Smooth muscle cell (in vitro differentiated cells): ENCODE results near the gene ADCY5. TPM values are rescaled to one million over a fixed set of nuclear protein-coding genes. Genes with fewer than 3 reads are reported as not detected.
A peak's percentile ranks its signal among the peaks of the same experiment; 100 is the strongest.

ENCODE experiments used
- DNase-seq: peaks from one replicate; lab custom pipeline; 2025; ENCODE audit not compliant: unreplicated experiment; lab: John Stamatoyannopoulos, UW
- H2AFZ ChIP-seq: fragments of 200-600 bp; sonication (generic); 2 replicates; pipeline ENCODE4 v1.6.0; 2016; ENCODE audit warnings: antibody characterized with exemption, low read depth, mild to moderate bottlenecking
- H3F3A ChIP-seq: fragments of 200-600 bp; sonication (generic); 2 replicates; pipeline ENCODE4 v1.6.0; 2017; ENCODE audit warnings: antibody characterized with exemption, low read depth
- H3K27ac ChIP-seq: fragments of 200-600 bp; sonication (generic); 2 replicates; pipeline ENCODE4 v1.5.1; 2016; ENCODE audit warnings: low read depth, mild to moderate bottlenecking
- H3K27me3 ChIP-seq: fragments of 200-600 bp; sonication (generic); 2 replicates; pipeline ENCODE4 v1.6.1; 2016; ENCODE audit warnings: low read depth, mild to moderate bottlenecking
- H3K36me3 ChIP-seq: fragments of 200-600 bp; sonication (generic); 2 replicates; pipeline ENCODE4 v1.5.1; 2016; ENCODE audit warnings: low read depth
- H3K4me1 ChIP-seq: fragments of 200-600 bp; sonication (generic); 2 replicates; pipeline ENCODE4 v1.5.1; 2016; ENCODE audit warnings: low read depth
- H3K4me2 ChIP-seq: fragments of 200-600 bp; sonication (generic); 2 replicates; pipeline ENCODE4 v1.6.0; 2016; ENCODE audit warnings: mild to moderate bottlenecking
- H3K4me3 ChIP-seq: fragments of 200-600 bp; sonication (generic); 2 replicates; pipeline ENCODE4 v1.5.1; 2016; ENCODE audit warnings: mild to moderate bottlenecking
- H3K79me2 ChIP-seq: fragments of 200-600 bp; sonication (generic); 2 replicates; pipeline ENCODE4 v1.6.0; 2016; ENCODE audit warnings: low read depth, mild to moderate bottlenecking
- H3K9ac ChIP-seq: fragments of 200-600 bp; sonication (generic); 2 replicates; pipeline ENCODE4 v1.6.0; 2016; ENCODE audit warnings: low read depth
- H3K9me3 ChIP-seq: fragments of 200-600 bp; sonication (generic); replicated peaks from 2 replicates; pipeline ENCODE4 v1.5.1; 2016; ENCODE audit warnings: low read depth
- H4K20me1 ChIP-seq: fragments of 200-600 bp; sonication (generic); 2 replicates; pipeline ENCODE4 v1.6.0; 2016; ENCODE audit warnings: low read depth
- CTCF ChIP-seq: fragments of 200-600 bp; sonication (generic); IDR thresholded peaks from 2 replicates; pipeline ENCODE4 v1.5.1; 2017; ENCODE audit warnings: borderline replicate concordance, mild to moderate bottlenecking, antibody characterized with exemption; ENCODE audit not compliant: insufficient read depth, poor library complexity, severe bottlenecking
- WGBS: methylation state at CpG from one replicate; pipeline ENCODE4 v1.1.7; 2016; ENCODE audit warnings: low lambda C conversion rate; 5-methylcytosine and 5-hydroxymethylcytosine counted together
- polyA plus RNA-seq: library from polyadenylated mRNA; unstranded; fragments of >200 nt; fragmentation: Nextera tagmentation; extraction: Ambion mirVana; gene quantifications from 2 replicates; pipeline ENCODE4 v1.2.1, GENCODE V29; 2016
- total RNA-seq: library from RNA; depleted of rRNA; stranded (reverse); fragments of >200 nt; gene quantifications from 2 replicates; pipeline ENCODE4 v1.2.3, GENCODE V29; 2014

The ADCY5 gene
- total and polyA plus RNA-seq, 2 experiments from 2014 or later = 0.50 to 0.58 TPM

GRCh38 chr3:123414973-123415775 is 33.7 kb downstream of the ADCY5 start:
- Histone ChIP-seq H4K20me1 (no peaks in the 10 kb centered on the region), H3K4me2 (no peak overlapping the region), H3K27ac (no peak overlapping the region), H3F3A (no peaks in the 10 kb centered on the region), H3K79me2 (no peaks in the 10 kb centered on the region), H2AFZ (no peak overlapping the region), H3K4me3 (no peak overlapping the region), H3K27me3 (peaks cover 10% of the 10 kb centered on the region), H3K9me3 (no peaks in the 10 kb centered on the region), H3K9ac (no peak overlapping the region), H3K36me3 (no peaks in the 10 kb centered on the region), H3K4me1 (peaks cover 13% of the 10 kb centered on the region)
- TF ChIP-seq CTCF = no peak
- 83% methylated on average over 18 of the region's 18 CpGs for WGBS
- no peak for DNase-seq

GRCh38 chr3:123412811-123413604 is 35.9 kb downstream of the ADCY5 start:
- Histone ChIP-seq H3K27me3 (peaks cover 8% of the 10 kb centered on the region), H2AFZ (peak overlapping the region; percentile 27)
- 61% methylated on average over 21 of the region's 21 CpGs for WGBS

GRCh38 chr3:123412076-123412475 is 36.8 kb downstream of the ADCY5 start:
- no peak for DNase-seq
- WGBS = 86% methylated on average over 9 of the region's 9 CpGs

More at GRCh38 chr3:123412811-123413604, 35.9 kb downstream of the ADCY5 start:
- H3K4me1 ChIP-seq = peaks cover 13% of the 10 kb centered on the region
- no peaks in the 10 kb centered on the region for H3F3A ChIP-seq
- no peaks in the 10 kb centered on the region for H3K79me2 ChIP-seq
- no peak overlapping the region for H3K9ac ChIP-seq
- TF ChIP-seq CTCF = no peak
- H3K4me2 ChIP-seq = no peak overlapping the region
- H3K27ac ChIP-seq = no peak overlapping the region
- no peaks in the 10 kb centered on the region for H3K36me3 ChIP-seq
- H3K4me3 ChIP-seq = no peak overlapping the region
- DNase-seq = no peak
- no peaks in the 10 kb centered on the region for H3K9me3 ChIP-seq
- H4K20me1 ChIP-seq = no peaks in the 10 kb centered on the region

More at GRCh38 chr3:123412076-123412475, 36.8 kb downstream of the ADCY5 start:
- no peak overlapping the region for H3K9ac ChIP-seq
- H3K27ac ChIP-seq = no peak overlapping the region
- TF ChIP-seq CTCF = no peak
- H3K4me1 ChIP-seq = peaks cover 13% of the 10 kb centered on the region
- H3K27me3 ChIP-seq = peaks cover 5% of the 10 kb centered on the region
- no peak overlapping the region for H2AFZ ChIP-seq
- H3K9me3 ChIP-seq = no peaks in the 10 kb centered on the region
- no peaks in the 10 kb centered on the region for H3K36me3 ChIP-seq
- no peak overlapping the region for H3K4me2 ChIP-seq
- H3K4me3 ChIP-seq = no peak overlapping the region
- H4K20me1 ChIP-seq = no peaks in the 10 kb centered on the region
- no peaks in the 10 kb centered on the region for H3K79me2 ChIP-seq
- no peaks in the 10 kb centered on the region for H3F3A ChIP-seq
